Measurements from ENCODE around the gene FNTB.

DNA sequence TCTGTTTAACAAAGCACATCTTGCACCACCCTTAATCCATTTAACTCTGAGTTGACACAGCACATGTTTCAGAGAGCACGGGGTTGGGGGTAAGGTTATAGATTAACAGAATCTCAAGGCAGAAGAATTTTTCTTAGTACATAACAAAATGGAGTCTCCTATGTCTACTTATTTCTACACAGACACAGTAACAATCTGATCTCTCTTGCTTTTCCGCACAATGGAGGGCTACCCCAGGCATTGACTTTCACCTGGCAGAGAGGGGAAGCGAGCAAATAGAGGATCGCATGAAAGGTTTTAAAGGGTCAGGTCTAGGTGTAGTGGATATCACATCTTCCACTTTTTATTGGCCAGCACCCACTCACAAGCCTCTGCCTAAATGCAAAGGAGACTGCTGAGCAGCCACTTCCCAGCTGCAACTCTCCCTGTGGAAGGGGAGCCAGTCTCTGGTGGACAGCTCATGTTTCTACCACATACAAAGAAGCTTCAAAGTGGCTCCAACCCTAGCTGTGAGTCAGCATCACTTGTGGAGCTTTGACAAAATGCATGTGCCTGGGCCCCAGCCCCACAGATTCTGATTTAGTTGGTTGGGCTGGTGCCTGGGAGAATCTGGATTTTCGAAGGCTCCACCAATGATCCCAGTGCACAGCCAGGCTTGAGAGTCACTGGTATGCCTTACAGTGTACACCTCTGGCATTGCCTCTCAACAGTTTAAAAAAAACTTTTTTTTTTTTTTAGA, 7.2 kb upstream of the FNTB start:
- TF ChIP-seq, protein P1, sequence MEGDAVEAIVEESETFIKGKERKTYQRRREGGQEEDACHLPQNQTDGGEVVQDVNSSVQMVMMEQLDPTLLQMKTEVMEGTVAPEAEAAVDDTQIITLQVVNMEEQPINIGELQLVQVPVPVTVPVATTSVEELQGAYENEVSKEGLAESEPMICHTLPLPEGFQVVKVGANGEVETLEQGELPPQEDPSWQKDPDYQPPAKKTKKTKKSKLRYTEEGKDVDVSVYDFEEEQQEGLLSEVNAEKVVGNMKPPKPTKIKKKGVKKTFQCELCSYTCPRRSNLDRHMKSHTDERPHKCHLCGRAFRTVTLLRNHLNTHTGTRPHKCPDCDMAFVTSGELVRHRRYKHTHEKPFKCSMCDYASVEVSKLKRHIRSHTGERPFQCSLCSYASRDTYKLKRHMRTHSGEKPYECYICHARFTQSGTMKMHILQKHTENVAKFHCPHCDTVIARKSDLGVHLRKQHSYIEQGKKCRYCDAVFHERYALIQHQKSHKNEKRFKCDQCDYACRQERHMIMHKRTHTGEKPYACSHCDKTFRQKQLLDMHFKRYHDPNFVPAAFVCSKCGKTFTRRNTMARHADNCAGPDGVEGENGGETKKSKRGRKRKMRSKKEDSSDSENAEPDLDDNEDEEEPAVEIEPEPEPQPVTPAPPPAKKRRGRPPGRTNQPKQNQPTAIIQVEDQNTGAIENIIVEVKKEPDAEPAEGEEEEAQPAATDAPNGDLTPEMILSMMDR (IDR thresholded peaks at IDR 0.05; ENCODE audit: poor library complexity, severe bottlenecking): no peak
- TF ChIP-seq EZH2 (IDR thresholded peaks at IDR 0.05; ENCODE audit: borderline replicate concordance, insufficient read depth, low read length, poor library complexity, severe bottlenecking): no peak
